Measurements from ENCODE around the gene ABCC5.
"Not testable (repeated sequence)": the region's sequence is repeated elsewhere in the genome, so short reads cannot be mapped to it uniquely, and the experiment has no call there.

Gene ABCC5

GRCh38 chr3:184017672-184018423, at the start of gene ABCC5:
Gene ABCC5 (minus strand): TSS chr3:184017884. CDS start chr3:184014392, 3,492 bp downstream.
- peak; percentile 92 for DNase-seq

DNA sequence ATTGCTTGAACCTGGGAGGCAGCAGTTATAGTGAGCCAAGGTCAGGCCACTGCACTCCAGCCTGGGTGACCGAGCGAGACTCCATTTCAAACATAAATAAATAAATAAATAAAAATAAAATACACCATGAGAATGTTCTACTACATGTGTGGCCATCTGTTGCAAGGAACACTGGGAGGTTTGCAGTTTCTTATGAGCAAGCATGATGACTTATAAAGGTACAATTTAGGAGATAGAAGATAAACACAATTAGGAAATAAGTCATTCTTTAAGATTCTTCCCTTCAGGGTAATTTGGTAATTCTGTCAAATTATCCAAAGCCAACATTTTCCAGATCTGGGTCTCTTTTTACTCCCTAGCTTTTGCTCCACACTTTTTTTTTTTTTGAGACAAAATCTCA, 48.5 kb upstream of the ABCC5 start:
- no peak for DNase-seq

DNA sequence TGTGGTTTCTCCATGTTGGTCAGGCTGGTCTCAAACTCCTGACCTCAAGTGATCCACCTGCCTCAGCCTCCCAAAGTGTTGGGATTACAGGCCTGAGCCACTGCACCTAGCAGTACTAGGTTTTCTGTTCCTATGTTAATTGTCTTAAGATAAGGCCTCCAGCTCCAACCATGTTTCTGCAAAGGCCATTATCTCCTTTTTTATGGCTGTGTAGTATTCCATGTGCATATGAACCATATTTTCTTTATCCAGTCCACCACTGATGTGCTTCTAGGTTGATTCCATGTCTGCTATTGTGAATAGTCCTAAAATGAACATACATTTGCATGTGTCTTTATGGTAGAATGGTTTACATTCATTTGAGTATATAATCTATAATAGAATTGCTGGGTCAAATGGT, 45.0 kb upstream of the ABCC5 start:
- no peak for DNase-seq

GRCh38 chr3:184059424-184059823, 41.7 kb upstream of the ABCC5 start:
- no peak for DNase-seq

DNA sequence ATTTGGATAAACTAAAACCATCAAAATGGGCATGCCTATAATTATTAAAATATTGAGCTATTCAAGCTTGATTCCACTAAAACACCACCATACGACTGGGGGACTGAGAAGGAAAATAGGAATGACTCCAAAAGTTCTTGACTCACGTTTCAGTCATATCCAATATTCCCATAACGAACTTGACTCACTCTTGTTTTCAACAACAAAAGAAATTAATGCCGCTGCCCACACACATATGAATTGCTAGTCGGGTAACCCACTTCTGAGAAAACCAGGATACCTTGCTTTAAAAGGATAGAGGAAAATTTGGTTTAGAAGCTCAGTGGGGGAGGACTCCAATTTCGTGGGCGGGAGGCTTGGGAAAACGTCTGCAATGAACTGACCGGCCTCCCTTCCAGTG, 40.3 kb upstream of the ABCC5 start:
- no peak for DNase-seq

- no peak for DNase-seq
Observed at GRCh38 chr3:184052767-184053166, 35.1 kb upstream of the ABCC5 start, which contains the start of gene HTR3C. Gene HTR3C (plus strand): TSS chr3:184053047. CDS start chr3:184053081, 34 bp downstream.

DNA sequence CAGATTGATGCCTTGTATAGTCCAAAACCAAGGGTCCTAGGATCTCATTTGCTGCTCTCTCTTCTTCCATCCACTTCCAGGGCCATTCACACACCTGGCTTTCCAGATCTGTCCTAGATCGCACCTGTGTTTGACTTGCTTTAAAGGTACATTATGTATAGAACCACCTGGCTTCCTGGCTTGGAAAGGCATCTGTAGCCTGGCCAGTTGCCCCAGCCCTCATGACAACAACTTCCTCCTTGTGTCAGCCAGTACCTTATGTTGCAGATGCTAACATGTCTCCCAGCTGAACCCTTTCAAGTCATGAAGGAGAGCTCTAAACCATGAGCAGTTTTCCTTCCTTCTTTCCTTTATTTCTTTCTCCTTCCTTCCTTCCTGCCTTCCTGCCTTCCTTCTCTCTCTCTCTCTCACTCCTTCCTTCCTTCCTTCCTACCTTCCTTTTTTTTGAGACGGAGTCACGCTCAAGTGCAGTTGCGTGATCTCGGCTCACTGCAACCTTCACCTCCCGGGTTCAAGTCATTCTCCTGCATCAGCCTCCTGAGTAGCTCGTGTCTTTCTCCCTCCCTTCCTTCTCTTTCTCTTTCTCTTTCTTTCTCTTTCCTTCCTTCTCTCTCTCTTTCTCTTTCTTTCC, 32.6 kb upstream of the ABCC5 start:
- DNase-seq = no peak

GRCh38 chr3:184045995-184046394, 28.3 kb upstream of the ABCC5 start:
- DNase-seq = no peak

DNA sequence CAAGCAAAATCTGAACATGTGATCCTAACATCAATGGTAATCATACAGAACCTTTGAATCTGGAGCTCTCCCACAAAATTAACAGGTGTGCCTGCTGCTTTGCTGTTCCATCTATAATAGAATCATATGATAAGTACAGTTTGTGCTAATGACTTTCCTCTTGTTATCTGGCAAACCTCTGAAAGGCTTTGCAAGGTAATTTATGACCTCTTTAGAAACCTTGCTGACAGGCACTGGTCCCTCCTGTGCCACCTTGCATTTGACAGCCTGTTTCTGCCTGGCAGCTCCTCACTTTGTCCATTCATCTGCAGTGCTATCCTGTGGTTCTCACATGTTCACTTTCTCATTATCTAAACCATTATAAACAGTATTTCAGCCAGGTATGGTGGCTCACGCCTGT, 24.9 kb upstream of the ABCC5 start:
- DNase-seq = no peak

DNA sequence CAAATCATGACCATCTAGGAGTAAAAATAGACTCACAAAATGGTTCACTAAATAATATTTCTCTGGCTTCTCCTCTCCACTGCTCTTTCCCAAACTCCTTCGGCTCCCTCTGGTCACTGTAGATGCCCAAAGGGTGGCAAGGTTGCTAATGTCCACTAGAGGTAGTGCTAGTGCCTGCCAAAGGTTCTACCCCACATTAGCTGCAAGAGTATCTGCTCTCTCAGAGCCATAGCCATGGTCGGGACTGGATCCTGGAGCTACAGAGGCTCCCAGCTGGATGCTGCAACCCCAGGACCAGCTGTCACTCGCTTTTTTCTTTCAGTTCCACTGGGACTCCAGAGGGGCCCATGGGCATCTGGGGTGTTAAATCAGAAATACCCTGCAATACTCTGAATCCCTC, 22.3 kb upstream of the ABCC5 start:
- DNase-seq = peak; percentile 10

DNA sequence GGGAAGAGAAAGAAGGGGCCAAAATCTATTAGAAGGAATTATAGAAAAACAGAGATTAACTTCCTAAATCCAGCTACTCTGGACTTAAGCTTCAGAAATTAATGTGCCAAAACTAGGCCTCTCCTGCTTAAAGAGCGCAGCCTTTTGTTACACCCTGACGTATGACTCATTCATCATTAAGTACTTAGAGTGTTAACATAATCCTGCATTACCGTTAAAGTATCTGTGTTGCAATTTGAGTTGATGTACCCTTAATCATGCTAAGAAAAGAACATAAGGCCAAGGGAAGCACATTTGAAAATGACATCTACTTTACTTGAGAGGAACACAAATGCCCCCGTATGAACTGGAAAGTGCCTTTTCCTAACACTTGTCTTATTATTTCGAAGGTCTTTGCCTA, 21.7 kb upstream of the ABCC5 start:
- no peak for DNase-seq

GRCh38 chr3:184038307-184038706, 20.6 kb upstream of the ABCC5 start:
- not testable (repeated sequence) for DNase-seq

DNA sequence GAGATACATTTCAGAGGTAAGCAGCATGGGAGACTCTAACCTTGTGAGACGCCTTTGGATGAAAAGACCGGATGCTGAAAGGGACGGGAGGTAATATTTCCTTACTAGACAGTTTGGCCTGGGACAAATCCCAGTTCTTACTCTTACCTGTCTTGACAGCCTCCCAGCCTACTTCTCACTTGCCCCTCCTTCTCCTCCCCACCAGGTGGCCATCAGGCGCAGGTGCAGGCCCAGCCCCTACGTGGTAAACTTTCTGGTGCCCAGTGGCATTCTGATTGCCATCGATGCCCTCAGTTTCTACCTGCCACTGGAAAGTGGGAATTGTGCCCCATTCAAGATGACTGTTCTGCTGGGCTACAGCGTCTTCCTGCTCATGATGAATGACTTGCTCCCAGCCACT, 20.1 kb upstream of the ABCC5 start:
- DNase-seq = no peak

GRCh38 chr3:184031187-184031792, 13.6 kb upstream of the ABCC5 start, which contains the start of gene HTR3D:
Gene HTR3D (plus strand): TSS chr3:184031742. CDS start chr3:184031742, 0 bp downstream.
- DNase-seq = no peak

- no peak for DNase-seq
Observed at GRCh38 chr3:184030536-184030935, 12.9 kb upstream of the ABCC5 start.

- DNase-seq = no peak
Observed at GRCh38 chr3:184029443-184029842, 11.8 kb upstream of the ABCC5 start.

GRCh38 chr3:184028275-184028890, 10.7 kb upstream of the ABCC5 start:
- not testable (repeated sequence) for DNase-seq

DNA sequence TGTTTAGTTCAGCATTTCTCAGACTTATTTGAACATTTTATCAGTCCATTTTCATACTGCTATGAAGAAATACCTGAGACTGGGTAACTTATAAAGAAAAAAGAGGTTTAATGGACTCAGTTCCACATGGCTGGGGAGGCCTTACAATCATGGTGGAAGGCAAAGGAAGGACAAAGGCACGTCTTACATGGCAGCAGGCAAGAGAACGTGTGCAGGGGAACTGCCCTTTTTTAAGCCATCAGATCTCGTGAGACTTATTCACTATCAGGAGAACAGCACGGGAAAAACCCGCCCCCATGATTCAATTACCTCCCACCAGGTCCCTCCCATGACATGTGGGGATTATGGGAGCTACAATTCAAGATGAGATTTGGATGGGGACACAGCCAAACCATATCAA, 7.6 kb upstream of the ABCC5 start:
- not testable (repeated sequence) for DNase-seq

- DNase-seq = peak; percentile 14
Observed at GRCh38 chr3:184022323-184022722, 4.6 kb upstream of the ABCC5 start.

- no peak for DNase-seq
Observed at GRCh38 chr3:184018424-184018973, 815 bp upstream of the ABCC5 start.

DNA sequence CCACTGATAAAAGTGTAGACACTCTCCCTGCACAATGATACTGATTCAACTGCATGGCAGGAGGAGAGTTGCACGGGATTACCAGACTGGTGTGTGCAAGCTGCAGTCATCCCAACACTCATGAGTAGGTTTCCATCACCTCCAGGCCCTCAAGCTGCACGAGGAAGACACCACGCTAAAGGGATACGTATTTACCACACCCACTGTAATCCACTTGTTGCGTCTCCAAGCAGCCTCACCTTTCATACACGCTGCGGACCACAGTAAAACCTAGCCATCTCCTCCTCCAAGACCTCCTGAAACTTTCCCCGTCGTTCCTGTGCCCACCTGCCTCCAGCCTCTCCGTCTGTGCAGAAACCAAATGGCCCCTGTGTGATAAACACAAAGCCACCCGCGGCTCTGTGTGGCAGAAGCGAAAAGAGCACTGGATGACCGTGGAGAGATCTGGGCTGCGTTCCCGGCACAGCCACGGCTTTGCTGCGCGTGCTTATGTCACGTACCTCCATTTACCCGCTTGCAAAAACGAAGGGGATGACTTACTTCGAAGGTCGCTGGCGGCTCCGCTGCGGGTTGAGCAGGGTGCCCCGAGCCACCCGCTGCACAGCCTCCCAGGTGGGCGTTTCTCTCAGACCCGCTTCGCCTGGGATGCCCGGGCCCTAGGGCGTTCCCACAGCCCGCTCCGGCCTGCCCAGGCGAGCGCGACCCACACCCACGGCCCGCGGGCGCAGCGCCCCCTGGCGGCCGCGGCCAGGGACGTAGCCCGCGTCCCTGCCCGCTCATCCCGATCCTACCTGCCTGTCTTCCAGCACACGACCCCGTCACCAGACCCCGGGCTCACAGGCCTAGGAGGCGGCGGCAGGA, 643 bp downstream of the ABCC5 start:
- DNase-seq = peak; percentile 67

- no peak for DNase-seq
Observed at GRCh38 chr3:184016169-184016570, 1.5 kb downstream of the ABCC5 start.
